ENCODE measurements around the gene MSI2. TPM values are rescaled to one million over a fixed set of nuclear protein-coding genes. Genes with fewer than 3 reads are reported as not detected.

MSI2 gene
- total and polyA plus RNA-seq, 12 donors = 32.6 to 411 (median 148) TPM

DNA sequence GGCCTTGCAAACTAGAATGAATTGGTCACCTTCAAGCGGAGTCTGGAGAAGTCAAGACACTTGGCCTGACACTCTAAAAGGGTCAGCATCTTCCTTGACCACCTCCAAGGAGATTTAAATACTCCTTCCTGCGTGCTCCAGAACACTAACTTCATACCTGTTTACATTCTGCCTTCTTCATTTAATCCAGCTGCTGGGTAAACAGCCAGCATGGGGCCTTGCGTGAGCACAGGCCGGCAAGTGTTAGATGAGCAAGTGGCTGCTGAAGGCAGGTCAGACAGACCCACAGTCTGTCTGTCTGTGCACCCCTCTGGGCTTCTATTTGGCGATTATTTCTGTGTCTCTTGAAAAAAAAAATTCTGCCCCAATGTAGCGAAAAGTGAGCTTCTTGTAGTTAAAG is 153.8 kb downstream of the MSI2 start:
- no peak for DNase-seq
- no peaks in the 10 kb centered on the region for H3K27me3 ChIP-seq
- intact Hi-C loops (cut with DNase I) = loop anchor here in 1 of 2 donors (10.0 kb wide), 1 partner anchor 95 kb away; no protein-coding TSS in a partner anchor
- no peak overlapping the region for H3K4me3 ChIP-seq
- WGBS, 4 donors = 79 to 94% (median 81%) methylated on average over 4 to 6 of the region's 6 CpGs
- no peaks in the 10 kb centered on the region for H3K36me3 ChIP-seq (replicated peaks in 1 of 2)
- H3K9me3 ChIP-seq (replicated peaks in 1 of 3) = no peaks in the 10 kb centered on the region
- TF ChIP-seq, protein P1, sequence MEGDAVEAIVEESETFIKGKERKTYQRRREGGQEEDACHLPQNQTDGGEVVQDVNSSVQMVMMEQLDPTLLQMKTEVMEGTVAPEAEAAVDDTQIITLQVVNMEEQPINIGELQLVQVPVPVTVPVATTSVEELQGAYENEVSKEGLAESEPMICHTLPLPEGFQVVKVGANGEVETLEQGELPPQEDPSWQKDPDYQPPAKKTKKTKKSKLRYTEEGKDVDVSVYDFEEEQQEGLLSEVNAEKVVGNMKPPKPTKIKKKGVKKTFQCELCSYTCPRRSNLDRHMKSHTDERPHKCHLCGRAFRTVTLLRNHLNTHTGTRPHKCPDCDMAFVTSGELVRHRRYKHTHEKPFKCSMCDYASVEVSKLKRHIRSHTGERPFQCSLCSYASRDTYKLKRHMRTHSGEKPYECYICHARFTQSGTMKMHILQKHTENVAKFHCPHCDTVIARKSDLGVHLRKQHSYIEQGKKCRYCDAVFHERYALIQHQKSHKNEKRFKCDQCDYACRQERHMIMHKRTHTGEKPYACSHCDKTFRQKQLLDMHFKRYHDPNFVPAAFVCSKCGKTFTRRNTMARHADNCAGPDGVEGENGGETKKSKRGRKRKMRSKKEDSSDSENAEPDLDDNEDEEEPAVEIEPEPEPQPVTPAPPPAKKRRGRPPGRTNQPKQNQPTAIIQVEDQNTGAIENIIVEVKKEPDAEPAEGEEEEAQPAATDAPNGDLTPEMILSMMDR (IDR thresholded peaks at IDR 0.05) = no peak
- TF ChIP-seq POLR2A (IDR thresholded peaks at IDR 0.05) = no peak
- H3K4me1 ChIP-seq (replicated peaks in 1 of 2) = peaks cover 0 to 36% of the 10 kb centered on the region in 2 donors
- H3K27ac ChIP-seq = no peak overlapping the region

DNA sequence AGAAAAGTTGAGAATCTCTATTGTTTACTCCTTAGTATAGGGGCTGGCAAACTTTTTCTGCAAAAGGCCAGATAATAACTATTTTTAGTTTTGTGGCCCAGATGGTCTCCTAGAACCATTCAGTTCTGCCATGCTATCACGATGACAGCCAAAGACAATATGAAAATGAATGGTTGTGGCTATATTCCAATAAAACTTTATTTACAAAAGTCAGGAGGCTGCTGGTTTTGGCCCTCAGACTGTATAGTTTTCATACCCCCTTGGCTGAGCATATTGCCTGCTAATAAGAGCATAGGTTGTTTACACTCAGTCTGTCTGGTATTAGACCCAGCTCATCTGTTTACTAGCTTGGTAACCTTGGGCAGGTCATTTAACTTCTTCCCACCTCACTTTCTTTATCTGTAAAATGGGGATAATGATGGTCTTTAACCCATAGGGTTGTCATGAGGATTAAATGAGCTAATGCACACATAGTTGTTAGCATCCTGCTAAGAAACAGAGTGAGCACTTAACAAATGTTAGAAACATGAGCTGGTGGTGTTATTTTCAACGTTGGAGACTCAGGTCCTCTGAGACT is 156.3 kb downstream of the MSI2 start:
- intact Hi-C loops (cut with DNase I) = loop anchor here in 1 of 2 donors (10.0 kb wide), 1 partner anchor 98 kb away; no protein-coding TSS in a partner anchor
- Histone ChIP-seq H3K4me3 (no peak overlapping the region), H3K36me3 (replicated peaks in 1 of 2) (no peaks in the 10 kb centered on the region), H3K27ac (no peak overlapping the region), H3K9me3 (replicated peaks in 1 of 3) (no peaks in the 10 kb centered on the region), H3K27me3 (no peaks in the 10 kb centered on the region), H3K4me1 (replicated peaks in 1 of 2) (peaks cover 0 to 21% of the 10 kb centered on the region in 2 donors)
- 33 to 71% (median 36%) methylated on average over 2 of the region's 2 CpGs for WGBS, 4 donors
- TF ChIP-seq POLR2A (IDR thresholded peaks at IDR 0.05) = no peak
- TF ChIP-seq, protein P1 (IDR thresholded peaks at IDR 0.05) = no peak
- no peak for DNase-seq

DNA sequence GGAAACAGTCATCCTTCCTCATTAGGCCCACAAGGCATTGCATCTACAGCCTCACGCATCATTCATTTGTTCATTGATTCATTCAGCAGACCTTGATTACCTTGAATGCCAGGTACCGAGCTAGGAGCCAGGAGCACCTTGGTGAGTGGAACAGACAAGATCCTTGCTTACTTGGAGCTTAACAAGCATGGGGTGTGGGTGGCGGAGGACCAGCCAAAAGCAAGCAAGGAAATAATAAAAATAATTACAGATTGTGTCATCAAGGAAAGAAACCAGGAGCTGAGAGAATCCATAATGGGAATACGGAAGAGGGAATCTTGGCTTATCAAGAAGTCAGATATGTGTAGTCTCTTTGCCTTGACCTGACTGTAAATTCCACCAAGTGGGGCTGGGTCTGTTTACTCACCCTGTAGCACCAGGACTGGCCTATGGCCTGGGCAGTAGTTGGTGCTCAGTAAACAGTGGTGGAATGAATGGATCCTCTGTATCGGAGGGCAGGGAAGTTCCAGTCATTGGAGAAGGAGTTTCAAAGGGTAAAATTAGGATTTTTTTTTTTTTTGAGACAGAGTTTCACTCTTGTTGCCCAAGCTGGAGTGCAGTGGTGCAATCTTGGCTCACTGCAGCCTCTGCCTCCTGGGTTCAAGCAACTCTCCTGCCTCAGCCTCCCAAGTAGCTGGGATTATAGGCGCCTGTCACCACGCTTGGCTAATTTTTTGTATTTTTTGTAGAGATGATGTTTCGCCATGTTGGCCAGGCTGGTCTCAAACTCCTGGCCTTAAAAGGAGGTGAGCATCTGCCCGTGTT is 157.7 kb downstream of the MSI2 start:
- intact Hi-C loops (cut with DNase I) = loop anchor here in 1 of 2 donors (10.0 kb wide), 1 partner anchor 99 kb away; no protein-coding TSS in a partner anchor
- DNase-seq = no peak
- TF ChIP-seq POLR2A (IDR thresholded peaks at IDR 0.05) = no peak
- TF ChIP-seq, protein P1 (IDR thresholded peaks at IDR 0.05) = no peak
- H3K4me1 ChIP-seq (replicated peaks in 1 of 2) = peaks cover 0 to 9% of the 10 kb centered on the region in 2 donors
- no peaks in the 10 kb centered on the region for H3K36me3 ChIP-seq (replicated peaks in 1 of 2)
- H3K4me3 ChIP-seq = no peak overlapping the region
- H3K9me3 ChIP-seq (replicated peaks in 1 of 3) = no peaks in the 10 kb centered on the region
- H3K27ac ChIP-seq = peak overlapping the region in 1 of 5 donors; percentile 12
- no peaks in the 10 kb centered on the region for H3K27me3 ChIP-seq
- 88 to 96% (median 91%) methylated on average over 9 of the region's 9 CpGs for WGBS, 4 donors

DNA sequence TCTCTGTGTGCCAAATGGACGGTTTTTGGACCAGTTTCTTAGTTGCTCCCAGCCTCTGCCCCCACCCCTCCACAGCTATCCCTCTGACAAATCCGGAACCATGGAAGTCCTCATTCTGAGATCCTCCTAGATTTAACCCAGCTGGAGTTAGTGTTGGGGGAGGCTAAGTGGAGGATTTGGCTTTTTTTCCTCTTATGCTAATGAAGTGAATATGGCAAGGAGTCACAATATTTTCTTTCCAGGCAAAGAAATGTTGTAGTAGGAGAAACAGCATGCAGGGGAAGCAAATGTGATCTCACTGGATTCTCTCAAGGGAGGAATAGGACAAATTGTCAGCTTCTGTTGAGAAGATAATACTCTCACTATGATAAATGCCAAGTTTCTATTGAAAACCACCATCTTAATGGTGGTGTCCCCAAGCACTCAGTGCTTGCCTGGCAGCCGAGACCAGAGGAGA is 159.5 kb downstream of the MSI2 start:
- intact Hi-C loops (cut with DNase I) = loop anchor here in 1 of 2 donors (10.0 kb wide), 1 partner anchor 101 kb away; no protein-coding TSS in a partner anchor
- TF ChIP-seq, protein P1 (IDR thresholded peaks at IDR 0.05) = no peak
- no peak for TF ChIP-seq POLR2A (IDR thresholded peaks at IDR 0.05)
- WGBS, 4 donors = 72 to 79% (median 76%) methylated on average over 3 of the region's 3 CpGs
- no peaks in the 10 kb centered on the region for H3K9me3 ChIP-seq (replicated peaks in 1 of 3)
- no peak overlapping the region for H3K4me3 ChIP-seq
- H3K27me3 ChIP-seq = no peaks in the 10 kb centered on the region
- H3K4me1 ChIP-seq (replicated peaks in 1 of 2) = peaks cover 0 to 8% of the 10 kb centered on the region in 2 donors
- H3K27ac ChIP-seq = peak overlapping the region in 1 of 5 donors; percentile 10
- DNase-seq = no peak
- H3K36me3 ChIP-seq (replicated peaks in 1 of 2) = no peaks in the 10 kb centered on the region

All from adrenal gland (tissue), 12 donors.